ENCODE results near the gene CYP2W1. TPM values are rescaled to one million over a fixed set of nuclear protein-coding genes. Genes with fewer than 3 reads are reported as not detected.
"Not testable (repeated sequence)": the region's sequence is repeated elsewhere in the genome, so short reads cannot be mapped to it uniquely, and the experiment has no call there.

Gene CYP2W1
- total RNA-seq, 1 donor from 2014 or later = not detected

- H3K9ac ChIP-seq (ENCODE audit: low read depth in 1 of 3, low read length in 3 of 3); H3K27ac ChIP-seq (ENCODE audit: low read depth, low read length); H3K36me3 ChIP-seq (ENCODE audit: control insufficient read depth in 3 of 3, insufficient read depth in 3 of 3, low read length in 3 of 3); H3K4me3 ChIP-seq (ENCODE audit: low read length in 3 of 3); H3K9me3 ChIP-seq (ENCODE audit: control insufficient read depth in 3 of 3, low read length in 3 of 3): not testable (repeated sequence)
- peaks cover 25 to 47% (median 42%) of the 10 kb centered on the region in 3 donors for H3K27me3 ChIP-seq (ENCODE audit: control insufficient read depth in 3 of 3, insufficient read depth in 3 of 3, low read length in 3 of 3)
- peaks cover 5 to 16% (median 9%) of the 10 kb centered on the region in 3 donors for H3K4me1 ChIP-seq (ENCODE audit: control insufficient read depth in 3 of 3, insufficient read depth in 3 of 3, low read length in 3 of 3)
Observed at GRCh38 chr7:959740-960139, 23.2 kb upstream of the CYP2W1 start.

DNA sequence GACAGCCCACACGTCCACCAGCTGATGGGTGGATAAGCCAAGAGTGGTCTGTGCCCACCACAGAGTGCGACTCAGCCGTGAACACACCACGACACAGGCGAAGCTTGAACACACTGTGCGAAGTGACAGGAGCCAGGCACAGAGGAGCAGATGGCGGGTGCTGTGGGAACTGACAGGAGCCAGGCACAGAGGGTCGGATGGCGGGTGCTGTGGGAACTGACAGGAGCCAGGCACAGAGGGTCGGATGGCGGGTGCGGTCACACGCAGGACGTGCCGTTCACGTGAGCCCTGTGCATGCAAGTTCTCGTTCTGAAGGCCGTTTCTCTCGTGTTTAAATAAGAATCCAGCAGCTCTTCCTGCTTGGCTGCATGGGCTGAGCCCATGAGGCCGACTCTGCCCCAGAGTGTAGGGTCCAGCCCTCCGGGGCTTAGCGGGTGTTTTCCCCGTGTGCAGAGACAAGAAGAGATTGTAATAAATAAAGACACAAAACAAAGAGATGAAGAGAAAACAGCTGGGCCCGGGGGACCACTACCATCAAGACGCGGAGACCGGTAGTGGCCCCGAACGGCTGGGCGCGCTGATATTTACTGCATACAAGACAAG lies 22.6 kb upstream of the CYP2W1 start:
- Histone ChIP-seq H3K27me3 (ENCODE audit: control insufficient read depth in 3 of 3, insufficient read depth in 3 of 3, low read length in 3 of 3) (peaks cover 25 to 43% (median 35%) of the 10 kb centered on the region in 3 donors), H3K9me3 (ENCODE audit: control insufficient read depth in 3 of 3, low read length in 3 of 3) (no peaks in the 10 kb centered on the region), H3K27ac (ENCODE audit: low read depth, low read length) (no peak overlapping the region), H3K4me1 (ENCODE audit: control insufficient read depth in 3 of 3, insufficient read depth in 3 of 3, low read length in 3 of 3) (peaks cover 11 to 22% (median 16%) of the 10 kb centered on the region in 3 donors), H3K4me3 (ENCODE audit: low read length in 3 of 3) (no peak overlapping the region), H3K36me3 (ENCODE audit: control insufficient read depth in 3 of 3, insufficient read depth in 3 of 3, low read length in 3 of 3) (no peaks in the 10 kb centered on the region), H3K9ac (ENCODE audit: low read depth in 1 of 3, low read length in 3 of 3) (no peak overlapping the region)

DNA sequence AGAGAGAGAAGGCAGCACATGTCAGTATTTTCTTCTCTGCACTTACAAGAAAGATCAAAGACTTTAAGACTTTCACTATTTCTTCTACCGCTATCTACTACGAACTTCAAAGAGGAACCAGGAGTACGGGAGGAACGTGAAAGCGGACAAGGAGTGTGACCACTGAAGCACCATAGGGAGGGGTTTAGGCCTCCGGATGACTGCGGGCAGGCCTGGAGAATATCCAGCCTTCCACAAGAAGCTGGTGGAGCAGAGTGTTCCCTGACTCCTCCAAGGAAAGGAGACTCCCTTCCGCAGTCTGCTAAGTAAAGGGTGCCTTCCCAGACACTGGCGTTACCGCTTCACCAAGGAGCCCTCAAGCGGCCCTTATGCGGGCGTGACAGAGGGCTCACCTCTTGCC lies 22.0 kb upstream of the CYP2W1 start:
- Histone ChIP-seq H3K4me1 (ENCODE audit: control insufficient read depth in 3 of 3, insufficient read depth in 3 of 3, low read length in 3 of 3) (peaks cover 13 to 27% (median 21%) of the 10 kb centered on the region in 3 donors), H3K27me3 (ENCODE audit: control insufficient read depth in 3 of 3, insufficient read depth in 3 of 3, low read length in 3 of 3) (peaks cover 22 to 39% (median 32%) of the 10 kb centered on the region in 3 donors)
- H3K36me3 ChIP-seq (ENCODE audit: control insufficient read depth in 3 of 3, insufficient read depth in 3 of 3, low read length in 3 of 3); H3K4me3 ChIP-seq (ENCODE audit: low read length in 3 of 3); H3K27ac ChIP-seq (ENCODE audit: low read depth, low read length); H3K9me3 ChIP-seq (ENCODE audit: control insufficient read depth in 3 of 3, low read length in 3 of 3); H3K9ac ChIP-seq (ENCODE audit: low read depth in 1 of 3, low read length in 3 of 3): not testable (repeated sequence)

GRCh38 chr7:961546-962400 lies 21.2 kb upstream of the CYP2W1 start:
- Histone ChIP-seq H3K27me3 (ENCODE audit: control insufficient read depth in 3 of 3, insufficient read depth in 3 of 3, low read length in 3 of 3) (peaks cover 20 to 38% (median 30%) of the 10 kb centered on the region in 3 donors), H3K9ac (ENCODE audit: low read depth in 1 of 3, low read length in 3 of 3) (no peak overlapping the region), H3K9me3 (ENCODE audit: control insufficient read depth in 3 of 3, low read length in 3 of 3) (no peaks in the 10 kb centered on the region), H3K27ac (ENCODE audit: low read depth, low read length) (no peak overlapping the region), H3K36me3 (ENCODE audit: control insufficient read depth in 3 of 3, insufficient read depth in 3 of 3, low read length in 3 of 3) (peaks cover 0 to 2% (median 0%) of the 10 kb centered on the region in 3 donors), H3K4me3 (ENCODE audit: low read length in 3 of 3) (no peak overlapping the region), H3K4me1 (ENCODE audit: control insufficient read depth in 3 of 3, insufficient read depth in 3 of 3, low read length in 3 of 3) (peaks cover 13 to 32% (median 23%) of the 10 kb centered on the region in 3 donors)

DNA sequence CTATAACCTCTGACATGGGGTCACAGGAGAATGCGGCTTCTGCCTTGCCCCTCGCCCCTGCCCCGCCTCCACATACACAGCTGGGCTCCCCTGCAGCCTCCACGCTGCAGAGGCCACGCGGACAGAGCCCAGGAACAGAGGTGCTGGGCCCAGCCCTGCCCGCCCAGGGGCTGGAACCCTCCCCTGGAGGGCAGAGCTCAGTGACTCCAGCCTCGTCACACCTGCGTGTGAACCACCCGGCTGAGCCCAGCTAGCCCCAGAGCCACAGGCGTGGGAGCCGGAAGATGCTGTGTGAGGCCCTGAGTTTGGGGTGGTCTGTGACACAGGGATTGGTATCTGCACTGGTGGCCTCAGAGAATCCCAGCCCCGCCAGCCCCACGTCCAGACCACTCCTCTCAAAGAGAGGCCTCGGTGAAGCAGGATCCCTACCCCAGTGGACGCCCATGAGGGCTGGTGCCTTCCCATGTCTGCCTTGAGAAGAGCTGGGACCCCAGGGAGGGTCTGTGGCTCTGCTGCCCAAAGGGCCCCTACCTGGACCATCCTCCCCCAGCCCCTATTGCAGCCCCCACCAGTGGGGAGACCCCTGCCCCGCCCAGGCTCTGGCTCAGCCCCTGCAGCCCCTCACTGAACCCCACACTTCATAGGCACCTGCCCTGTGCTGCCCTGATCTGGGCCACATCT lies 20.4 kb upstream of the CYP2W1 start:
- Histone ChIP-seq H3K9me3 (ENCODE audit: control insufficient read depth in 3 of 3, low read length in 3 of 3) (no peaks in the 10 kb centered on the region), H3K4me3 (ENCODE audit: low read length in 3 of 3) (no peak overlapping the region), H3K27ac (ENCODE audit: low read depth, low read length) (no peak overlapping the region), H3K9ac (ENCODE audit: low read depth in 1 of 3, low read length in 3 of 3) (no peak overlapping the region), H3K27me3 (ENCODE audit: control insufficient read depth in 3 of 3, insufficient read depth in 3 of 3, low read length in 3 of 3) (peaks cover 13 to 31% (median 25%) of the 10 kb centered on the region in 3 donors), H3K36me3 (ENCODE audit: control insufficient read depth in 3 of 3, insufficient read depth in 3 of 3, low read length in 3 of 3) (peaks cover under 1 to 9% (median under 1%) of the 10 kb centered on the region in 3 donors), H3K4me1 (ENCODE audit: control insufficient read depth in 3 of 3, insufficient read depth in 3 of 3, low read length in 3 of 3) (peaks cover 13 to 31% (median 23%) of the 10 kb centered on the region in 3 donors)

GRCh38 chr7:963236-964078 lies 19.5 kb upstream of the CYP2W1 start:
- peaks cover 13 to 28% (median 23%) of the 10 kb centered on the region in 3 donors for H3K4me1 ChIP-seq (ENCODE audit: control insufficient read depth in 3 of 3, insufficient read depth in 3 of 3, low read length in 3 of 3)
- H3K27me3 ChIP-seq (ENCODE audit: control insufficient read depth in 3 of 3, insufficient read depth in 3 of 3, low read length in 3 of 3) = peaks cover 12 to 21% (median 16%) of the 10 kb centered on the region in 3 donors
- no peak overlapping the region for H3K27ac ChIP-seq (ENCODE audit: low read depth, low read length)
- H3K36me3 ChIP-seq (ENCODE audit: control insufficient read depth in 3 of 3, insufficient read depth in 3 of 3, low read length in 3 of 3) = peaks cover 10 to 18% (median 10%) of the 10 kb centered on the region in 3 donors
- no peak overlapping the region for H3K4me3 ChIP-seq (ENCODE audit: low read length in 3 of 3)
- peak overlapping the region in 1 of 3 donors; percentile 16 for H3K9ac ChIP-seq (ENCODE audit: low read depth in 1 of 3, low read length in 3 of 3)
- no peaks in the 10 kb centered on the region for H3K9me3 ChIP-seq (ENCODE audit: control insufficient read depth in 3 of 3, low read length in 3 of 3)

DNA sequence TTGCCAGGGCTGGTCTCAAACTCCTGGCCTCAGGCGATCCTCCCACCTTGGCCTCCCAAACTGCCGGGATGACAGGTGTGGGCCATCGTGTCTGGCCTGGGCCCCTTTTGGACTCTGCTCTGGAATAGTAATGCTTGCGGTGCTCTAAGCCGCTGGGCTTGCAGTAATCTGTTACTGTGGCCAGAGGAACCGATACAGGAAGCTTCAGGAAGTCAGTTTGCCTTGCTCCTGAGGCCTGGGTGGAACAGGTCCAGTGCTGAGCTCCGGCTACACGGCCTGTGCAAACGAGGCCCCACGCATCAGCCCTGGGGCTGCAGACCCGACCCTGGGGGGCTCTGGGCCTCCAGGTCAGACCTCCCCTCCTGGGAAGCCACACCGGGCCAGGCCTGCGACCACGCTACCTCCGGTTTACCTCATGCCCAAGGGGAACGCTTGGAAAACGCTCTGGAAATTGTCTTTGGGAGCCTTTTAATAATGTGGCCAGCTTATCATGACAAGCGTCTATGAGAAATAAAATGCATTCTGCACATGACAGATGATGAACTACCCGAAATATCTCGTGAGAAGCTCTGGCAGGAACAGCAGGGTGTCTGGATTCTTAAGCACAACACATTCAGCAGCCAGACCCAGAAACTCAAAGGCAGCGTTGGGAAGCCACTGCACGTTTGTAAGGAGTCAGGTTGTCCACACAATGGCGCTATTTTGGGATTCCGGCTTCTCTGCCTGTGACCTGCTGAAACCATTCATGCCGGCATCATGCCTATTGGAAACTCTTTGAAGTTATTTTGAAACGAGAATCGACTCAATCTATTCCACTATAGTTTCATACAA lies 18.4 kb upstream of the CYP2W1 start:
- Histone ChIP-seq H3K27ac (ENCODE audit: low read depth, low read length) (peak overlapping the region; percentile 75), H3K9ac (ENCODE audit: low read depth in 1 of 3, low read length in 3 of 3) (peak overlapping the region; percentile 50 to 82 (median 72)), H3K36me3 (ENCODE audit: control insufficient read depth in 3 of 3, insufficient read depth in 3 of 3, low read length in 3 of 3) (peaks cover 14 to 28% (median 15%) of the 10 kb centered on the region in 3 donors), H3K9me3 (ENCODE audit: control insufficient read depth in 3 of 3, low read length in 3 of 3) (no peaks in the 10 kb centered on the region), H3K27me3 (ENCODE audit: control insufficient read depth in 3 of 3, insufficient read depth in 3 of 3, low read length in 3 of 3) (peaks cover 7 to 16% (median 12%) of the 10 kb centered on the region in 3 donors), H3K4me3 (ENCODE audit: low read length in 3 of 3) (peak overlapping the region; percentile 43 to 45 (median 45)), H3K4me1 (ENCODE audit: control insufficient read depth in 3 of 3, insufficient read depth in 3 of 3, low read length in 3 of 3) (peaks cover 13 to 28% (median 23%) of the 10 kb centered on the region in 3 donors)

DNA sequence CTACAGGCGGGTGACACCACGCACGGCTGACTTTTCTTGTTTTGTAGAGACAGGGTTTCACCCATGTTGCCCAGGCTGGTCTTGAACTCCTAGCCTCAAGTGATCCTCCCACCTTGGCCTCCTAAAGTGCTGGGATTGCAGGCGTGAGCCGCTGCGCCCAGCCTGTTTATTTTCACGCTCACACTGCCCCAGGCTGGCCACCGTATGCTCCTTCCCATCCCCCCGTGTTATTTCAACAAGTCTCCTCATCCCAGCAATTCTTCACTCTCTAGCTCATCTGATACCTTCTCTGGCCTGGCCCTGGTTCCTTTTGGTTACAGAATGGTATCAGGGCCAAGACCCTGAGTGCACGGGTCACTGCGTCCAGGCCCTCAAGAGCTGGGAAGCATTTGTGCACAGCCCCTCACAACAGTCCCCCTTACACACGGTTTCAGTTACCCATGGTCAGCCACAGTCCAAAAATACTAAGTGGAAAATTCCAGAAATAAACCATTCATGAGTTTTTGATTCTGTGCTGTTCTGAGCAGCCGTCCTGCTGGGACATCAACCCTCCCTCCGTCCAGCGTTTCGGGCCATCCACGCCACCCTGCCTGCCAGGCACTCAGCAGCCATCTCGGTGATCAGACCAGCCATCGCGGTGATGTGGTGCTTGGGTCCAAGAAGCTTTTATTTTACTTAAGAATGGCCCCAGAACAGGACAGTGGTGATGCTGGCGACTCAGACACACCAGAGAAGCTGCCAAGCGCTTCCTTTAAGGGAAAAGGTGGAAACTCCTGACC lies 16.5 kb upstream of the CYP2W1 start:
- Histone ChIP-seq H3K9me3 (ENCODE audit: control insufficient read depth in 3 of 3, low read length in 3 of 3) (no peaks in the 10 kb centered on the region), H3K4me3 (ENCODE audit: low read length in 3 of 3) (no peak overlapping the region), H3K9ac (ENCODE audit: low read depth in 1 of 3, low read length in 3 of 3) (peak overlapping the region in 1 of 3 donors; percentile 16), H3K4me1 (ENCODE audit: control insufficient read depth in 3 of 3, insufficient read depth in 3 of 3, low read length in 3 of 3) (peaks cover 13 to 32% (median 25%) of the 10 kb centered on the region in 3 donors), H3K36me3 (ENCODE audit: control insufficient read depth in 3 of 3, insufficient read depth in 3 of 3, low read length in 3 of 3) (peaks cover 20 to 29% (median 20%) of the 10 kb centered on the region in 3 donors), H3K27ac (ENCODE audit: low read depth, low read length) (no peak overlapping the region), H3K27me3 (ENCODE audit: control insufficient read depth in 3 of 3, insufficient read depth in 3 of 3, low read length in 3 of 3) (peaks cover 4 to 12% (median 6%) of the 10 kb centered on the region in 3 donors)

All from skeletal muscle tissue (tissue), 4 donors.